Endothelial cell of umbilical vein (primary cell): Measurements from ENCODE around the gene ATP8A2.

ENCODE experiments used
- POLR2A ChIP-seq: IDR thresholded peaks from 2 replicates; pipeline ENCODE4 v1.6.1; 2012; ENCODE audit warnings: low read depth, mild to moderate bottlenecking, control low read depth, low read length
- TF ChIP-seq, protein P1 (sequence below), 2 donors: IDR thresholded peaks; 1 replicate in 1 of 2; 2 replicates in 1 of 2; pipeline ENCODE4 v1.5.1; 2011; ENCODE audit warnings: low read length in 2 of 2, mild to moderate bottlenecking in 2 of 2, moderate library complexity in 2 of 2, control low read depth in 1 of 2, inconsistent platforms in 1 of 2, low read depth in 1 of 2; ENCODE audit not compliant: insufficient read depth in 1 of 2; ENCODE audit errors: extremely low read depth in 1 of 2

DNA sequence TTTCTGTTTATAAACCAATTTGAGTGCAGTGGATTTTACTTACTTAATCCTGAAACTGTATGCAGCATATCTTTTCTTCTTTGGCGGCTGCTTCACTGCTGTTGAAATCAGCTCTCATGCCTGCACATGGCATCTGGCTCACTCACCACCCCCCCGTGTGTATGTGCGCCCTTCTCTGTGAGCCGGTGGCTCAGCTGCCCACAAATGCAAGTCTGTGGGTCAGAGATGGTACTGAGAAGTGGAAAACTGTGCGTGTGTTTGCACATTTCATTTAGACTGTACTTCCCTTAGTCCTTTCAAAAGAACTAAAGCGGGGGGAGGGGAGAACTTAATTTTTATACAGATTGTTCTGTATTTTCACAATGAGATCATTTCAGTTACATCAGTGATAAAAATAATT is 372.4 kb downstream of the ATP8A2 start:
- TF ChIP-seq POLR2A, result no peak
- TF ChIP-seq, protein P1, sequence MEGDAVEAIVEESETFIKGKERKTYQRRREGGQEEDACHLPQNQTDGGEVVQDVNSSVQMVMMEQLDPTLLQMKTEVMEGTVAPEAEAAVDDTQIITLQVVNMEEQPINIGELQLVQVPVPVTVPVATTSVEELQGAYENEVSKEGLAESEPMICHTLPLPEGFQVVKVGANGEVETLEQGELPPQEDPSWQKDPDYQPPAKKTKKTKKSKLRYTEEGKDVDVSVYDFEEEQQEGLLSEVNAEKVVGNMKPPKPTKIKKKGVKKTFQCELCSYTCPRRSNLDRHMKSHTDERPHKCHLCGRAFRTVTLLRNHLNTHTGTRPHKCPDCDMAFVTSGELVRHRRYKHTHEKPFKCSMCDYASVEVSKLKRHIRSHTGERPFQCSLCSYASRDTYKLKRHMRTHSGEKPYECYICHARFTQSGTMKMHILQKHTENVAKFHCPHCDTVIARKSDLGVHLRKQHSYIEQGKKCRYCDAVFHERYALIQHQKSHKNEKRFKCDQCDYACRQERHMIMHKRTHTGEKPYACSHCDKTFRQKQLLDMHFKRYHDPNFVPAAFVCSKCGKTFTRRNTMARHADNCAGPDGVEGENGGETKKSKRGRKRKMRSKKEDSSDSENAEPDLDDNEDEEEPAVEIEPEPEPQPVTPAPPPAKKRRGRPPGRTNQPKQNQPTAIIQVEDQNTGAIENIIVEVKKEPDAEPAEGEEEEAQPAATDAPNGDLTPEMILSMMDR (IDR thresholded peaks at IDR 0.05; ENCODE audit: extremely low read depth in 1 of 2, insufficient read depth in 1 of 2, low read depth in 1 of 2, low read length in 2 of 2), result no peak
